ENCODE measurements around the gene CTAG1A.
"Not testable (repeated sequence)": the region's sequence is repeated elsewhere in the genome, so short reads cannot be mapped to it uniquely, and the experiment has no call there.

DNA sequence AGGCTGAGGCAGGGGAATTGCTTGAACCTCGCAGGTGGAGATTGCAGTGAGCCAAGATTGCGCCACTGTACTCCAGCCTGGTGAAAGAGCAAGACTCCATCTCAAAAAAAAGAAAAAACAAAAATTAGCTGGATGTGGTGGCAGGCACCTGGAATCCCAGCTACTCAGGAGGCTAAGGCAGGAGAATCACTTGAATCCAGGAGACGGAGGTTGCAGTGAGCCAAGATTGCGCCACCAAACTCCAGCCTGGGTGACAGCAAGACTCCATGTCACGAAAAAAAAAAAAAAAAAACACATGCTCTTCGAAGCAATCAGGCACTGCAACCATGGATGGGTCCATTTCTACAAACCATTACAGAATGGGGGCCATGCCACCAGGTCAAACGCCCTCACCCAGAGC, 44.6 kb upstream of the CTAG1A start:
- TF ChIP-seq, protein P1, sequence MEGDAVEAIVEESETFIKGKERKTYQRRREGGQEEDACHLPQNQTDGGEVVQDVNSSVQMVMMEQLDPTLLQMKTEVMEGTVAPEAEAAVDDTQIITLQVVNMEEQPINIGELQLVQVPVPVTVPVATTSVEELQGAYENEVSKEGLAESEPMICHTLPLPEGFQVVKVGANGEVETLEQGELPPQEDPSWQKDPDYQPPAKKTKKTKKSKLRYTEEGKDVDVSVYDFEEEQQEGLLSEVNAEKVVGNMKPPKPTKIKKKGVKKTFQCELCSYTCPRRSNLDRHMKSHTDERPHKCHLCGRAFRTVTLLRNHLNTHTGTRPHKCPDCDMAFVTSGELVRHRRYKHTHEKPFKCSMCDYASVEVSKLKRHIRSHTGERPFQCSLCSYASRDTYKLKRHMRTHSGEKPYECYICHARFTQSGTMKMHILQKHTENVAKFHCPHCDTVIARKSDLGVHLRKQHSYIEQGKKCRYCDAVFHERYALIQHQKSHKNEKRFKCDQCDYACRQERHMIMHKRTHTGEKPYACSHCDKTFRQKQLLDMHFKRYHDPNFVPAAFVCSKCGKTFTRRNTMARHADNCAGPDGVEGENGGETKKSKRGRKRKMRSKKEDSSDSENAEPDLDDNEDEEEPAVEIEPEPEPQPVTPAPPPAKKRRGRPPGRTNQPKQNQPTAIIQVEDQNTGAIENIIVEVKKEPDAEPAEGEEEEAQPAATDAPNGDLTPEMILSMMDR (IDR thresholded peaks at IDR 0.05) = not testable (repeated sequence)
- TF ChIP-seq EZH2, EZH2phosphoT487 (IDR thresholded peaks at IDR 0.05): not testable (repeated sequence)

Data from neural progenitor cell (in vitro differentiated cells).